ENCODE measurements around the gene PHACTR2. TPM values are rescaled to one million over a fixed set of nuclear protein-coding genes. Genes with fewer than 3 reads are reported as not detected.

PHACTR2 gene
- total RNA-seq, 2 donors from 2014 or later = 164 to 222 TPM

DNA sequence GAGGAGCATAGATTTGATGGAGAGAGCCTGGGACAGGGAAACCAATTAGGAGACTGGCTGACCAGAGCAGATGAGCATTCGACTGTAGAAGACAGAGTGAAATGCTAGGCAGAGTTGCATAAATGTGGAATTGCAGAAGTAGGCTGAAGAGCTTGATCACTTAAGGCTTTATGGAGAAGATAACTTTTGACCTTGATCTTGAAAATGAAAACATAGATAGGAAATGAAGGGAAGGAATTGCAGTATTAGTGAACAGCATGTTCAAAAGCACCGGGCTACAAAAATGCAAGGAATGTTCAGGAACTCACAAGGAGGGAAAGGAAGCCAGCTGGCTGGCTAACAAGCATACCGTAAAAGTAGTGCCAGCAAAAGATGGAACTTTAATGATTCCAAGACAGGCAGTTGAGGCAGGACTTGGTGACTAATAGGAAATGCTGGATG, 144.8 kb downstream of the PHACTR2 start:
- Histone ChIP-seq H3K27me3 (ENCODE audit: control insufficient read depth, insufficient read depth, low read length, poor library complexity, severe bottlenecking) (no peaks in the 10 kb centered on the region), H3K4me1 (ENCODE audit: control insufficient read depth, insufficient read depth, low read length) (no peaks in the 10 kb centered on the region), H3K36me3 (ENCODE audit: control insufficient read depth, insufficient read depth, low read length) (peaks cover 82% of the 10 kb centered on the region), H3K27ac (ENCODE audit: low read depth, low read length) (no peak overlapping the region), H3K9me3 (ENCODE audit: control insufficient read depth, low read length) (peaks cover 2% of the 10 kb centered on the region), H3K9ac (ENCODE audit: extremely low read depth, low read length, poor library complexity, severe bottlenecking) (no peak overlapping the region), H3K4me3 (ENCODE audit: low read length) (no peak overlapping the region)
- no peak overlapping the region for H3K27ac Mint-ChIP-seq
- WGBS, 2 experiments (ENCODE audit: insufficient coverage in 1 of 2, insufficient read length in 1 of 2) = 67 to 89% methylated on average over 3 of the region's 3 CpGs
- no peak for DNase-seq
- H3K4me1 Mint-ChIP-seq = no peaks in the 10 kb centered on the region
- no peak overlapping the region for H3K4me3 Mint-ChIP-seq
- H3K27me3 Mint-ChIP-seq (ENCODE audit: insufficient read depth) = no peaks in the 10 kb centered on the region
- peaks cover 48% of the 10 kb centered on the region for H3K36me3 Mint-ChIP-seq (ENCODE audit: low read depth)
- no peaks in the 10 kb centered on the region for H3K9me3 Mint-ChIP-seq
- TF ChIP-seq, protein P1, sequence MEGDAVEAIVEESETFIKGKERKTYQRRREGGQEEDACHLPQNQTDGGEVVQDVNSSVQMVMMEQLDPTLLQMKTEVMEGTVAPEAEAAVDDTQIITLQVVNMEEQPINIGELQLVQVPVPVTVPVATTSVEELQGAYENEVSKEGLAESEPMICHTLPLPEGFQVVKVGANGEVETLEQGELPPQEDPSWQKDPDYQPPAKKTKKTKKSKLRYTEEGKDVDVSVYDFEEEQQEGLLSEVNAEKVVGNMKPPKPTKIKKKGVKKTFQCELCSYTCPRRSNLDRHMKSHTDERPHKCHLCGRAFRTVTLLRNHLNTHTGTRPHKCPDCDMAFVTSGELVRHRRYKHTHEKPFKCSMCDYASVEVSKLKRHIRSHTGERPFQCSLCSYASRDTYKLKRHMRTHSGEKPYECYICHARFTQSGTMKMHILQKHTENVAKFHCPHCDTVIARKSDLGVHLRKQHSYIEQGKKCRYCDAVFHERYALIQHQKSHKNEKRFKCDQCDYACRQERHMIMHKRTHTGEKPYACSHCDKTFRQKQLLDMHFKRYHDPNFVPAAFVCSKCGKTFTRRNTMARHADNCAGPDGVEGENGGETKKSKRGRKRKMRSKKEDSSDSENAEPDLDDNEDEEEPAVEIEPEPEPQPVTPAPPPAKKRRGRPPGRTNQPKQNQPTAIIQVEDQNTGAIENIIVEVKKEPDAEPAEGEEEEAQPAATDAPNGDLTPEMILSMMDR (conservative IDR thresholded peaks at IDR 0.05) = no peak

DNA sequence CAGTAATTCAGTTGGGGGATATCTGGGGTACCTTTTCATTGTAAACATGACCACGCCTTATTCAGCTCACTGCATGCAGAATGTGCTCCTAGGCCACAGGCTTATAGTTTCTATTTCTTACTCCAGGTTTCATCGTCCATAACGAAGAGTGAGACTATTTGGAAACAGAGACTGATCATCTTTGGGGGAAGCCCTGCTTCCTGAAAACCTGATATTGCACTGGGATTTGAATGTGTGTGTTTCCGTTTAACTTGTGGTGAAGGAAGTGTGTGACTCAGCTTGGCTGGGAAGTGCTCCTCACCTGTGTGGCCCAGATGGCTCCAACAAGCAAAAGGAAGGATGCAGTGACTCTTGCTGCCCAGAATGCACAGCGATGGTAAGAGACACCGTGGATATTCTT, 145.8 kb downstream of the PHACTR2 start:
- peak overlapping the region; percentile 60 for H3K27ac Mint-ChIP-seq
- no peak overlapping the region for H3K27ac ChIP-seq (ENCODE audit: low read depth, low read length)
- 92 to 95% methylated on average over 5 to 6 of the region's 6 CpGs for WGBS, 2 experiments (ENCODE audit: insufficient coverage in 1 of 2, insufficient read length in 1 of 2)
- H3K36me3 ChIP-seq (ENCODE audit: control insufficient read depth, insufficient read depth, low read length) = peaks cover 80% of the 10 kb centered on the region
- H3K4me3 Mint-ChIP-seq = no peak overlapping the region
- H3K27me3 ChIP-seq (ENCODE audit: control insufficient read depth, insufficient read depth, low read length, poor library complexity, severe bottlenecking) = no peaks in the 10 kb centered on the region
- peaks cover 42% of the 10 kb centered on the region for H3K36me3 Mint-ChIP-seq (ENCODE audit: low read depth)
- H3K9me3 Mint-ChIP-seq = no peaks in the 10 kb centered on the region
- H3K27me3 Mint-ChIP-seq (ENCODE audit: insufficient read depth) = no peaks in the 10 kb centered on the region
- no peak overlapping the region for H3K9ac ChIP-seq (ENCODE audit: extremely low read depth, low read length, poor library complexity, severe bottlenecking)
- DNase-seq = no peak
- TF ChIP-seq, protein P1 (conservative IDR thresholded peaks at IDR 0.05) = no peak
- H3K4me1 ChIP-seq (ENCODE audit: control insufficient read depth, insufficient read depth, low read length) = no peaks in the 10 kb centered on the region
- no peaks in the 10 kb centered on the region for H3K9me3 ChIP-seq (ENCODE audit: control insufficient read depth, low read length)
- no peak overlapping the region for H3K4me3 ChIP-seq (ENCODE audit: low read length)
- H3K4me1 Mint-ChIP-seq = no peaks in the 10 kb centered on the region

DNA sequence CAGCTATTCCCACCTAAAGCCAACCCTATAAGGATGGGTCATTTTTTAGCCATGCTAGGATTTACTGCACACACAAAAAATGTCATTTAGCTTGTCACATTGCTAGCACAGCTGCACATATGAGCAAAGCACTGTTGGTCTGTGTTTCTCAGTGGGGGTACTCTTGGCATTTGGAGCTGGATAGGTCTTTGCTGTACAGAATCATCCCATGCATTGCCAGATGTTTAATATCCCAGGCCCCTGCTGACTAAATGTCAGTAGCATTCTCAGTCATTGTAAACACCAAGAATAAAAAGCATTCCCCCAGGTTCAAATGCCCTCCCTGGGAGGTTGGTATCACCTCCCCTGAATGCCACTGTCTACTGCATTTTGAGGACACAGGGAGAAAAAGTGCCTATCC, 150.8 kb downstream of the PHACTR2 start:
- Histone ChIP-seq H3K9me3 (ENCODE audit: control insufficient read depth, low read length) (no peaks in the 10 kb centered on the region), H3K9ac (ENCODE audit: extremely low read depth, low read length, poor library complexity, severe bottlenecking) (no peak overlapping the region), H3K27ac (ENCODE audit: low read depth, low read length) (no peak overlapping the region), H3K36me3 (ENCODE audit: control insufficient read depth, insufficient read depth, low read length) (peaks cover 77% of the 10 kb centered on the region), H3K4me3 (ENCODE audit: low read length) (no peak overlapping the region), H3K4me1 (ENCODE audit: control insufficient read depth, insufficient read depth, low read length) (no peaks in the 10 kb centered on the region), H3K27me3 (ENCODE audit: control insufficient read depth, insufficient read depth, low read length, poor library complexity, severe bottlenecking) (no peaks in the 10 kb centered on the region)
- no peak for DNase-seq
- peak overlapping the region; percentile 30 for H3K27ac Mint-ChIP-seq
- no peaks in the 10 kb centered on the region for H3K9me3 Mint-ChIP-seq
- no peaks in the 10 kb centered on the region for H3K27me3 Mint-ChIP-seq (ENCODE audit: insufficient read depth)
- peaks cover 35% of the 10 kb centered on the region for H3K36me3 Mint-ChIP-seq (ENCODE audit: low read depth)
- H3K4me1 Mint-ChIP-seq = peaks cover 1% of the 10 kb centered on the region
- no peak overlapping the region for H3K4me3 Mint-ChIP-seq
- TF ChIP-seq, protein P1 (conservative IDR thresholded peaks at IDR 0.05) = no peak

Data from endodermal cell (in vitro differentiated cells).